C4-2B (cell line): Measurements from ENCODE around the gene HBM.

Experiments
- CTCF ChIP-seq: fragments of 450-650 bp; conservative IDR thresholded peaks from 2 replicates; pipeline ENCODE4 v1.5.1; 2017; ENCODE audit warnings: mild to moderate bottlenecking
- ZFX ChIP-seq: fragments of 450-650 bp; IDR thresholded peaks from 2 replicates; pipeline ENCODE4 v1.6.1; 2017

- TF ChIP-seq CTCF (no peak), ZFX (no peak)
Measured at GRCh38 chr16:154217-155030, 11.4 kb upstream of the HBM start.
